K562 (cell line): ENCODE results near the gene HDAC9. TPM values are rescaled to one million over a fixed set of nuclear protein-coding genes. Genes with fewer than 3 reads are reported as not detected.

Source experiments
- ATAC-seq: fragments of 200-7000 bp; cut with Tn5 transposase; 3 replicates; pipeline ENCODE4 v1.9.1; 2020; ENCODE audit warnings: moderate library complexity
- BruUV-seq: library from RNA; stranded (reverse); fragments of 400-500 nt; replicated peaks from 2 replicates; lab custom pipeline; 2021; lab: Mats Ljungman, UMichigan
- CTCF ChIA-PET: fragments of 300-600 bp; formaldehyde crosslinking; extraction: SDS; loops from one replicate; lab custom pipeline; 2021; ENCODE audit warnings: low intra/inter-chr PET ratio; lab: Yijun Ruan, JAX
- POLR2A ChIA-PET: fragments of 300-600, 350-650 bp; sonication (Branson Sonifier 250); formaldehyde crosslinking; extraction: SDS; loops from one replicate; lab custom pipeline; 2021; ENCODE audit warnings: antibody characterized with exemption, inconsistent platforms; lab: Yijun Ruan, JAX
- DNase-seq, 4 experiments: peaks; one replicate each; pipeline versions ENCODE4 v3.0.0 to v3.0.0-alpha.2; 2011 to 2018; ENCODE audit warnings: low spot score in 3 of 4, mixed read lengths in 3 of 4; ENCODE audit errors: extremely low read depth in 1 of 4
- FAIRE-seq: peaks from 2 replicates; lab custom pipeline; 2011; peaks lifted over from hg19 to GRCh38; lab: Jason Lieb, UNC
- H2AFZ ChIP-seq: 2 replicates; pipeline ENCODE4 v1.6.0; 2011; ENCODE audit warnings: low read depth, low read length, control low read depth, inconsistent platforms
- H3K27ac ChIP-seq: fragments of 200-600 bp; 3 replicates; pipeline ENCODE4 v1.8.0; 2011; ENCODE audit warnings: low read depth, mild to moderate bottlenecking, control low read depth, inconsistent platforms, low read length, moderate library complexity, mixed read lengths; ENCODE audit errors: extremely low read depth
- H3K27me3 ChIP-seq, 2 experiments: fragments of 300-600 bp in 1 of 2; 2 replicates in 1 of 2; 3 replicates in 1 of 2; pipeline versions ENCODE4 v1.6.0 to v1.8.0; 2011; ENCODE audit warnings: inconsistent platforms in 2 of 2, low read length in 2 of 2, mild to moderate bottlenecking in 1 of 2, mixed read lengths in 1 of 2, moderate library complexity in 1 of 2; ENCODE audit not compliant: control insufficient read depth in 2 of 2, insufficient read depth in 2 of 2
- H3K36me3 ChIP-seq: fragments of 300-600 bp; 3 replicates; pipeline ENCODE4 v1.8.0; 2011; ENCODE audit warnings: mild to moderate bottlenecking, low read length, inconsistent platforms; ENCODE audit not compliant: control insufficient read depth, insufficient read depth
- H3K4me1 ChIP-seq, 2 experiments: fragments of 200-600 bp in 1 of 2; replicated peaks in 1 of 2; 2 replicates in 1 of 2; 3 replicates in 1 of 2; pipeline versions ENCODE4 v1.5.1 to v1.8.0; 2011; ENCODE audit warnings: inconsistent platforms in 2 of 2, low read length in 2 of 2, mild to moderate bottlenecking in 1 of 2, mixed read lengths in 1 of 2, moderate library complexity in 1 of 2; ENCODE audit not compliant: control insufficient read depth in 2 of 2, insufficient read depth in 2 of 2
- H3K4me2 ChIP-seq: 2 replicates; pipeline ENCODE4 v1.6.1; 2011; ENCODE audit warnings: low read length, control low read depth, inconsistent platforms, mixed read lengths; ENCODE audit not compliant: insufficient read depth
- H3K4me3 ChIP-seq: fragments of 200-600 bp; sonication (generic), shearing (Covaris generic); 2 replicates; pipeline ENCODE4 v1.5.1; 2016; ENCODE audit warnings: control low read depth, inconsistent platforms
- H3K79me2 ChIP-seq: fragments of 200-600 bp; 3 replicates; pipeline ENCODE4 v1.8.0; 2011; ENCODE audit warnings: low read length, inconsistent platforms; ENCODE audit not compliant: control insufficient read depth, insufficient read depth
- H3K9ac ChIP-seq, 2 experiments: 2 replicates each; pipeline versions ENCODE4 v1.6.0 to v1.6.1; 2011; ENCODE audit warnings: low read depth in 2 of 2, low read length in 2 of 2, control low read depth in 1 of 2, inconsistent platforms in 1 of 2, mild to moderate bottlenecking in 1 of 2, mixed read lengths in 1 of 2; ENCODE audit not compliant: insufficient read depth in 1 of 2
- H3K9me1 ChIP-seq: one replicate; pipeline ENCODE4 v1.6.0; 2011; ENCODE audit warnings: inconsistent platforms, mild to moderate bottlenecking, low read length, moderate library complexity; ENCODE audit not compliant: control insufficient read depth, insufficient read depth
- H3K9me3 ChIP-seq: replicated peaks from 2 replicates; pipeline ENCODE4 v1.5.1; 2011; ENCODE audit warnings: low read depth, low read length, inconsistent platforms; ENCODE audit not compliant: control insufficient read depth, insufficient read depth
- H4K20me1 ChIP-seq: replicated peaks from 2 replicates; pipeline ENCODE4 v1.6.1; 2011; ENCODE audit warnings: low read length, inconsistent platforms, mixed read lengths; ENCODE audit not compliant: control insufficient read depth, insufficient read depth
- CBX5 ChIP-seq: IDR thresholded peaks from 2 replicates; pipeline ENCODE4 v1.6.1; 2014; ENCODE audit warnings: low read depth, borderline replicate concordance
- CC2D1A ChIP-seq: fragments of 450-650 bp; IDR thresholded peaks from 2 replicates; pipeline ENCODE4 v1.6.1; 2017; ENCODE audit warnings: mild to moderate bottlenecking
- E2F4 ChIP-seq: sonication (generic); formaldehyde crosslinking; IDR thresholded peaks from 2 replicates; pipeline ENCODE4 v1.8.0; 2022; ENCODE audit warnings: mild to moderate bottlenecking, low read depth, missing genetic modification reagents
- HBP1 ChIP-seq: fragments of 450-650 bp; formaldehyde crosslinking; IDR thresholded peaks from 2 replicates; pipeline ENCODE4 v1.4.0; 2022; ENCODE audit warnings: missing genetic modification characterization
- NCOA1 ChIP-seq: fragments of 450-650 bp; IDR thresholded peaks from 2 replicates; pipeline ENCODE4 v1.6.1; 2016; ENCODE audit warnings: low read depth
- NFRKB ChIP-seq: fragments of 450-650 bp; IDR thresholded peaks from 2 replicates; pipeline ENCODE4 v1.6.1; 2016; ENCODE audit warnings: low read depth
- PBX2 ChIP-seq, 2 experiments: IDR thresholded peaks in 1 of 2; conservative IDR thresholded peaks in 1 of 2; 2 replicates each; pipeline ENCODE4 v1.6.1; 2016; ENCODE audit warnings: low read depth in 2 of 2, mild to moderate bottlenecking in 1 of 2, missing compliant biosample characterization in 1 of 2, missing genetic modification characterization in 1 of 2, moderate library complexity in 1 of 2
- PRDM10 ChIP-seq: fragments of 450-650 bp; IDR thresholded peaks from 2 replicates; pipeline ENCODE4 v1.6.1; 2018; ENCODE audit not compliant: partially characterized antibody
- PURB ChIP-seq: sonication (generic); formaldehyde crosslinking; IDR thresholded peaks from 2 replicates; pipeline ENCODE4 v1.9.0; 2021; ENCODE audit warnings: low read depth, mild to moderate bottlenecking, missing genetic modification reagents
- RBM22 ChIP-seq: fragments of 200-400 bp; formaldehyde crosslinking; IDR thresholded peaks from 2 replicates; pipeline ENCODE4 v1.6.1; 2018; ENCODE audit warnings: low read length, low read depth; ENCODE audit not compliant: poor library complexity, severe bottlenecking
- TAL1 ChIP-seq: fragments of 450-650 bp; IDR thresholded peaks from 2 replicates; pipeline ENCODE4 v1.6.1; 2016; ENCODE audit warnings: mild to moderate bottlenecking
- TFAP4 ChIP-seq: sonication (generic); formaldehyde crosslinking; IDR thresholded peaks from 2 replicates; pipeline ENCODE4 v1.8.0; 2022; ENCODE audit warnings: missing genetic modification reagents, mild to moderate bottlenecking, moderate library complexity, borderline replicate concordance
- WGBS: fragments of 100-300 bp; shearing (Covaris generic); methylation state at CpG from one replicate; pipeline ENCODE4 v1.1.6; 2016; ENCODE audit warnings: low coverage, mixed read lengths; ENCODE audit not compliant: insufficient coverage; ENCODE audit errors: missing lambda C conversion rate; 5-methylcytosine and 5-hydroxymethylcytosine counted together
- in situ Hi-C: fragments of 300-500 bp; cut with MboI; formaldehyde crosslinking; loops from 4 replicates; pipeline ENCODE4 v1.15.0; 2018; ENCODE audit warnings: inconsistent platforms, mixed read lengths
- intact Hi-C: fragments of 100-400 bp; cut with micrococcal nuclease; formaldehyde crosslinking; loops from 2 replicates; pipeline ENCODE4 v1.14.2; 2022
- polyA plus RNA-seq, 8 experiments: library from polyadenylated mRNA; depleted of rRNA in 4 of 8; stranded (reverse) in 5 of 8; unstranded in 3 of 8; fragments of >200 nt; fragmentation: Nextera tagmentation in 2 of 8; fragmentation: Illumina TruSeq in 1 of 8; extraction: Ambion mirVana in 2 of 8; extraction: Trizol in 1 of 8; gene quantifications; 2 replicates each; pipeline versions ENCODE4 v1.2.1 to v1.2.3, GENCODE V29; 2011 to 2014; ENCODE audit warnings: inconsistent platforms in 1 of 8, missing spikeins in 1 of 8
- total RNA-seq, 7 experiments: library from RNA; depleted of rRNA in 6 of 7; stranded (reverse); fragments of >200 nt in 6 of 7; fragmentation: Illumina TruSeq in 2 of 7; extraction: Trizol in 2 of 7; gene quantifications; 2 replicates each; pipeline versions ENCODE4 v1.2.1 to v1.2.3, GENCODE V29; 2011 to 2021; ENCODE audit warnings: low replicate concordance in 1 of 7

HDAC9 gene
- total and polyA plus RNA-seq, 9 of the 15 experiments (the other 6 are each of a cell fraction or from before 2014, with no cell fraction given), result 0.08 to 0.91 (median 0.33) TPM

- Histone ChIP-seq H3K27ac (no peak overlapping the region), H3K9ac (no peak overlapping the region), H2AFZ (no peak overlapping the region), H3K4me1 (no peaks in the 10 kb centered on the region), H3K4me2 (no peak overlapping the region), H3K27me3 (no peaks in the 10 kb centered on the region), H3K9me1 (no peaks in the 10 kb centered on the region), H3K79me2 (no peaks in the 10 kb centered on the region), H4K20me1 (no peaks in the 10 kb centered on the region), H3K9me3 (no peaks in the 10 kb centered on the region), H3K36me3 (no peaks in the 10 kb centered on the region), H3K4me3 (no peak overlapping the region)
- no peak for TF ChIP-seq NCOA1
- no peak for TF ChIP-seq TFAP4 (CRISPR knock-in tag)
- TF ChIP-seq NFRKB, result no peak
- TF ChIP-seq RBM22, result no peak
- no peak for TF ChIP-seq PBX2 (CRISPR knock-in tag; IDR thresholded peaks at IDR 0.05; ENCODE audit: low read depth)
- TF ChIP-seq PBX2 (tag; conservative IDR thresholded peaks at IDR 0.05; ENCODE audit: low read depth), result no peak
- no peak for TF ChIP-seq PURB (CRISPR knock-in tag)
- TF ChIP-seq CC2D1A, result no peak
- TF ChIP-seq CBX5, result no peak
- TF ChIP-seq PRDM10, result no peak
- TF ChIP-seq HBP1 (CRISPR knock-in tag), result no peak
- TF ChIP-seq E2F4 (CRISPR knock-in tag), result no peak
- TF ChIP-seq TAL1, result no peak
- intact Hi-C loops, result no loop called here
- ChIA-PET POLR2A (no interaction called here), CTCF (no interaction called here)
- no TSS peak for BruUV-seq
- in situ Hi-C loops, result no loop called here
- 0% methylated on average over 3 of the region's 3 CpGs for WGBS
- FAIRE-seq (no peak), ATAC-seq (no peak), DNase-seq (no peak)
Observed at GRCh38 chr7:18623389-18623788, 127.8 kb downstream of the HDAC9 start.
